SH-SY5Y (cell line): ENCODE results near the gene PARD6G.

ENCODE experiments used
- GATA2 ChIP-seq: IDR thresholded peaks from 2 replicates; pipeline ENCODE4 v1.6.1; 2011; ENCODE audit warnings: mild to moderate bottlenecking, low read depth, low read length
- GATA3 ChIP-seq: IDR thresholded peaks from 2 replicates; pipeline ENCODE4 v1.6.1; 2011; ENCODE audit warnings: low read depth, mild to moderate bottlenecking, low read length, moderate library complexity

DNA sequence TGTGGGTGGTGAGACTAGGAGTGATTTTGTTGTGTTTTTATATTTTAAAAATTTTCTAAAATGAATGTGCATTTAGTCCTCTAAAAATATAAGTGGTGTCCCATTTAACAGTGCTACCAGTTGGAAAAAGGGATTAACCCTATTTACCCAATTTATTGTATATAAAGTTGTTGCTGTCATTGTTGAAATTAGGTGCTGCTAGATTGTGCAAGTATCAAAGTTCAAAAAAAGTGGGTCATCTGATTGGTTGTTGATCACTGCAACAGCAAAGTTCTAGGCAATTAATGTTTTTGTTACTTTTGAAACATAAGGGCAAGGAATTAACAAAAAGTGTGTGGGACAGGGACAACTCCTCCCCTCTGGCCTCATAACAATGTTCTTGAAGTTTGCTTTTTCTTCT lies 97.6 kb downstream of the PARD6G start:
- TF ChIP-seq GATA3 (no peak), GATA2 (no peak)
